CD4-positive, alpha-beta T cell treated with Interleukin-4 for 4 hours (primary cell): ENCODE data around the gene ERC2.

Source experiments
- DNase-seq: peaks from one replicate; pipeline ENCODE4 v3.0.0-alpha.2; 2020

ERC2 gene

DNA sequence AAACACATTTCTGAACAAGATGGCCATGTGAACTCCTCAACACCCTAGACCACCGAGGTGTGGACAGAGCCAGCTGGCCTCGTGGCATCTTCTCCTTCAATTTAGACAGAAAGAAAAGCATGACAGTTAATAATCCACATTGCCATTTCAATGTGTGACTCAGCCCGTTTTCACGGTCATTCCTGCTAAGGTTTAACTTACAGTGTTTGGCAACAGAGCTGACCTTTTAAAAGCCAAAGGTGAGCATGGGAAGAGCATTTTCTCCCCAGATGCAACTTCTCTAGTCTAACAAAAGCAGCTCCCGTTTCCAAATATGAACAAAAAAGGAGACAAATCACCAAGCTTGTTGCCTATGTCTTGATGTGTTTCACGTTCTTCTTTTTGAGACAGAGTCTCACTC lies 563.6 kb downstream of the ERC2 start:
- DNase-seq = no peak

DNA sequence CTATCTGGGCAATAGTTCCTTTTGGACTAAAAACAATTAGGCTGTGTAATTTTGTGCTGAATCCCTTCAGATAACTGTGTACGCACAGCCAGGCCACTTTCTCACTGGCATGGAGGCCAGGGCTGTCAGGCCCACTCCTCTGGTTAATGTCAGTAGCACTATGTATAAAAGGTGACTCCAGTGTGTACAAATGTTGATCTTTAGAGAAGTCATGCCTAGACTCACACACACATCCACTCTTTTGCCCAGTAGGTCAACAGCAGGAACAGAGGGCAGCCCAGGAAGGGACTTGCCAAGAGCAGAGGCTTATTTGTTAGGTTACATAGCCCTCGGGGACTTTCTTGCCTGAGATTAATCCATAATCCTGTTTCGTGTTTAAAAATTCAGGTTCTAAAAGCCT lies 564.6 kb downstream of the ERC2 start:
- no peak for DNase-seq

DNA sequence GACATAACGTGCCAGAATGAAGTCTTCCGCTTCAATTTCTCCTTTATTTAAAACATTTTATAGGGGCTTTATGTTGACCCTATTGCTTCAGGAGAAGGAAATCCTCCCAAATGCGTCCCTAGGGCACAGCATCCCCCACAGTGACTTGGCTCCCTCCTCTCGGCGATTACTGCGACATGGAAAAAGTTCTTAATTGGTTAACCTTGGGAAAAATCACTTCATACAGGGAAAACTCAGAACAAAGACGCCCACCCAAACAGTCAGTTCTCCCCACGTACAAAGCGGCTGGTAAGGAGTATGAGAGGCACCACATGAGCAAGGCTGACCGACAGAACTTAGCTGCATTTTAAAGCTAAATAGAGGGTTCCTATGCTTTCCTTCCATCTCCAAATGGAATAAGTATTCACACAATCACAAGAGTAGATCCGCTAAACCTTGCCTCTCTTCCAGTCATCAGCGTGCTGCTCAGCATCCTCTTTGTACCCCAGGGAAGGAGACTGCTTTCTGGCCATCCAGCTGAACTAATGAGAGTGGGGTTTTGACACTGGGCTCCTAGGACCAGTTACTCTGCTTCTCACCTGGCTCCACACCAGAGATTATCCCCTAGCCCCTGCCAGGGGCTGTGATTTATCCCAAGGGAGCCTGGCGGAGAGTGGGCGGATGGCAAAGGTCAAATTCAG lies 565.9 kb downstream of the ERC2 start:
- DNase-seq = no peak

DNA sequence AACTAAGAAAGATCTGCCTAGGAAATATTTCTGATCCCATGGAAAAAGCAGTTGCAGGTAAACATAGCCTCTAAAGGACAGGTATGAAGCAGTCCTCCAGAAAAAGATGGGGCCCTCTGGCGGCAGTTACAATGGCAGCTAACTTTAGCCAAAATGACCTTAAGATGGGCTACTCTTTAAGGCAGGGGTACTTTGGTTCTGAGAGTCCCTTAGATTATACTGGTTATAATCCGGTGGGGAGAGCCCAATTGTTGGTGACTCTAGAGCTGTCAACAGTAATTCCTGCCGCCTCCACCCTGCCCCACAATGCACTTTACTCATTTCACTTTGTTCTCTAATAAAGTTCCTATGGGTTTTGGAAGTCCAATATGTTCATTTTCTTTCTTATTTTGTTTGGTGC lies 568.4 kb downstream of the ERC2 start:
- no peak for DNase-seq

DNA sequence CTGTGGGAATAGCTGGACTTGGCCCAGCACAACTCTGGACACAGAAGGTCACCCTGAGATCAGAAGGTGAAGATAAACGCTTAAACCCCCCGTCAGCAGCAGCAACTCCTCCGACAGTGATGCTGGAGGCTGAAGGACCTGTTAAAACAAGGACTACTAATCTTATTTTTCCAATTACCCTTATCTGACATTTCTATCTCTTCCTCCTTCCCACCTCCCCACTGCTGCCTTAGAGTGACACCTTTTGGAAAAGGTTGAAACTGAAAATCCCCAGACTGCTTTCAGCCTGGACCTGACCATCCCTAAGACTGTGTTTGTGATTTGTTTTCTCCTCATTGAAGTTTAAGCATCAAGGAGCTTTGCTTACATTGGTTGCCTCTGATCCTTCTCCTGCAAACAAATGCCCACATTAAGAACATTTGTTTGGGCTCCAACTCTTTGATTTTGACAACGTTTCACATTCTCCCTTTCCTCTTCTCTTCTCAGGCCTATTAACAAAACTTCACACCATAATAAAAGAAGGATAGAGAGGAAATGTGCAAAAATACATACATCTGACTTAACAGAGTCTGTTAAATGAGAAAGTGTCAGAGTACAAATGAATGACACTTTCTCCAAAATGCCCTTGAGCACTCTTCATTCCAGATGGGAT lies 570.6 kb downstream of the ERC2 start:
- DNase-seq = no peak

DNA sequence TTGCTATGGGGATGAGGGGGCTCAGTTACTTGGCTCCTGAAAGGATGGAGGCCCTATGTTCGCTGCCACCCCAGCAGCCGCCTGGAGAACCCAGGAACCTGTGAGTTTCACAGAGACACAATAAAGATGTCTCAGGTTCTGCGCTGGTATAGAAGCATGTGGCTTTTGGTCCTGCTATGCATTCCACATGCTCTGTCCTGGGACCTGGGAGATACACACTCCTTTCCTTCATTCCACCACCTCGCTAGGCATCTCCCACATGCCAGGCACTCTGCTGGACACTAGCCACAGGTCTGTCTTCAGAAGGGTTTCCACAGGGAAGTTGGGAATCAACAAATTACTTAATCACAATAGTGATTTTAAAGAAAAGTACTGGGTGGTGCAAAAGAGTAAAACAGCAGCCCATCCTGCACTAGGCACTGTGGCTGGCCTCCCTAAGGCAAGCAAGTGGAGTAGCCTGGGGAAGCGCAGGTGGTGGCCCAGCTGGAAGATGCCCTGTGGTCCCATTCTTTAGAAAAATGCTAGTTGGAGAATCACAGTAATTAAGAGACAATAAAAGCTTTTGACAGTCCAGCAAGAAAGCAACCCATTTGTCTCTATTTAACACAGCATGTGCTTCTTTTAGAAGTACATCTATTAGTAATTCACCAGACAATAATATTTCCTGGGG lies 572.2 kb downstream of the ERC2 start:
- no peak for DNase-seq

DNA sequence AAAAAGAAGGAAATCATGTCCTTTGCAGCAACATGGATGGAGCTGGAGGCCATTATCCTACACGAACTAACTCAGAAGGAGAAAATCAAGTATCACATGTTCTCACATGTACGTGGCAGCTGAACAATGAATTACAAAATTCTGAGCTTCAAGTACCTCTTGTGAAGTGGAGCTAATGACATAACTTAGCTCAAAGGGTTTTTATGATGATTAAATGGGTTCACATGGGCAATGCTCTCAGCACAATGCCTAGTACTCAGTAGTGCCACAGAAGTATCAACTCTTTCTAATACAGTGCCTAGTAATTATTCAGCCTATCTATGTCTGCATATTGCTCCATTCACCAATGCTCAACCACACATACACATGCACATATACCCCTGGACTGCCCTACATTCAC lies 573.7 kb downstream of the ERC2 start:
- no peak for DNase-seq

DNA sequence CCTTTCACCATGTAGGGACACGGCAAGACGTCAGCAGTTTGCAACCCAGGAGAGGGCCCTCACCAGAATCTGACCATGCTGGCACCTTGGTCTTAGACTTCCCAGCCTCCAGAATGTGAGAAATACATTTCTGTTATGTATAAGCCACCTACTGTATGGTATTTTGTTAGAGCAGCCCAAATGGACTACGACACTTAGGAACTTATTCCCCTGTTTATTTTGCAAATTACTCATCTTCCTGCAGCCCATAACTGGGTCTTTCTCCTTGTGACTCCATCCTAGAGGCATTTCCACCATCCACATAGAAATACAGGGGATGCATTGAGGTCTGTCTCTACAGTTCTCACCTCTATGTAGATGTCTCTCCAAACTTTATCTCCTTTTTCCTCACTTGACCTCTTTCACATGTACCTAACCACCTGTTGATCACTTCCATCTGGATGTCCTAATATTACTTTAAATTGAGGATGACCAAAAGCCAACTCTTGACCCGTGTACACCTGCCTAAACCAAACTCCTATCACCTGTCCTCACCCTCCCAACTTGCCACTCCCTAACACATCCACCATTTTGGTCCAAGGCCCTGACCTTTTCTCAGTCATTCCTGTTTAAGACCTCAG lies 575.1 kb downstream of the ERC2 start:
- DNase-seq = no peak

DNA sequence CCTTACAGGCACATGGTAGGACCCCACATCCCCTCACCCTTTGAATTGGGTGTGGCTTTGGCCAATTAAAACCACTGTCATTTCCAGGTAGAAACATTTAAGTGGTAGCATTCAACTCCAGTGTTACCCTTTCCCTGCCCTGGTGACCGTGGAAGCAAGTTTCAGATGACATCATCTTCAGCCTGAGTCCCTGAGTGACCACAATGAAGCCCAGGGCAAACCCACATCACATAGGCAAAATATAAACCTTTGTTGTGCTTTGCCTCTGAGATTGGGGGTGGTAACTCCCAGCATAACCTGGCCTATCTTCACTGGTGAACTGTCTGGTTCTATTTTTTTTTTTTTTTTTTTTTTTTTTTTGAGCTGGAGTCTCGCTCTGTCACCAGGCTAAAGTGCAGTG lies 577.2 kb downstream of the ERC2 start:
- DNase-seq = no peak

DNA sequence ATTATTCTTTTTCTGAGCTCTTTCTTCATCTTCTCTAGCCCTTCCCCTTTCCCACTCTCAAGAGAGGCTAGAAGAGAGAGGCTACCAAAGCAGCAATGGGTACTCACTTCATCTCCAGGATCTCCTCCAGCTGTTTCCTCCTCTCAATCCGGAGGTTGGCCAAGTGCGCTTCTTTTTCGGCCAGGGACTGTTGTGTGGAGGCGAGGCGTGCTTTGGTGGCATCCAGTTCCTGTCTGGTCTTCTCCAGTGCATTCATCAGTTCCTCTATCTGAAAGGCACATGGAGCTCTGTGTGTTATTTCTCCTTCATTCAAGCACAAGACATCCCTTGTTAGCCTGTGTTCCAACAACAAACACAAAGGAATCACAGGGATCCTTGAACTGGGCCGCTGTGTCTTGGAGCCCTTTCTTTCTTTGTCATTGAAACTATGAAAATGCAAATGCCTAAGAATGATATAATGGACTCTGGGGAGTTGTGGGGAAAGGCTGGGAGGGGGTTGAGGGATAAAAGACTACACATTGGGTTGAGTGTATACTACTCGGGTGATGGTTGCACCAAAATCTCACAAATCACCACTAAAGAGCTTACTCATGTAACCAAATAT lies 579.9 kb downstream of the ERC2 start:
- no peak for DNase-seq

DNA sequence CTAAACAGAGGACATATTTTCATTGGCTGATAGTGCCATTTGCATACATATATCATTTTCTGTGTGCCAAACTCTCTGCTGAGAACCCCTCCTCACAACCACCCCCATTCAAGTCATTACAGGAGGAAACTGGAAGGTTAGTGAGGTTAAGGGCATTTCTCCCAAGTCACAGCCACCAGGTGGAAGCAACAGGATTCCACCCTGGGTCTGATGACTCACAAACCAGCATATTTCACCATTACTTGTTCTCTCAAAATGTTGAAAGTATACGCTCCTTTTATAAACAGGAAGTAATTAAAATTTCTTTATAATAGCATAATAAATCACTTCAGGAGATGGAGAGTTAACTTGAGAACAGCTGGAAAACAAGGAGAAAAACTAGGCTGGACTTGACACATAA lies 582.5 kb downstream of the ERC2 start:
- DNase-seq = no peak

DNA sequence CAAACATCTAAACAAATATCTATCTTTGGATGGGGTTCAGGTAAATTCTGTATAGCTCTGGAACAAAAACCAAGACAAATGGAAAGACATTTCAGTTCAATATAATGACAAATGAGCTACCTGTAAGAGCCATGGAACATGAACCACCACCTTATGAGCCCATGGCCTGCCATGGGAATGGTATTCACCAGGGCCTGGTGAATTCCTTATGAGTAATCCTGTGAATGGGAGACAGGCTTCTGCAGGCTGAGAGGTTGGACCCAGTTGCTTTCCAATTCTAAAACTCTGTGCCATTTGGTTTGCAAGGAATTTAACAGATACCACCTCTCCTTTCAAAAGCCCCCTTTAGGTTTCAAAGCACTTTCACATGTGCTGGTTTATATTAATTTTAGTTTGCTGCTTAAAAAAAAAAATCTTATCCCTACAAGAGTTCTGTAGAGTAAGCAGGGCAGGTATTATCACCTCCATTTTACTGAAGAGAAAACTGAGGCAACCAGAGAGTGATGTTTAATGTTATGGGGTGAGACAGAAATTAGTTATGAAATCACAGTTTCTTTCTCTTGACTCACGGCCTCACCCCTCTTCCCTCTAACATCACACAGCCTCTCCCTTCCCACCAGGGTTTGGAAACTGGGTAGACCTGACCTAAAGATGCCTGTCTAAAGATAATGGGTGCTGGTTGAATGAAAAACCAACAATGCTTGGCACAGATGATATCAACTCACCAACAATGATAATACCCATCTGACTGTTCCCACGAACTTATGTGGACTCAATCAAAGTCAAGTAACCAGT lies 583.6 kb downstream of the ERC2 start:
- no peak for DNase-seq

DNA sequence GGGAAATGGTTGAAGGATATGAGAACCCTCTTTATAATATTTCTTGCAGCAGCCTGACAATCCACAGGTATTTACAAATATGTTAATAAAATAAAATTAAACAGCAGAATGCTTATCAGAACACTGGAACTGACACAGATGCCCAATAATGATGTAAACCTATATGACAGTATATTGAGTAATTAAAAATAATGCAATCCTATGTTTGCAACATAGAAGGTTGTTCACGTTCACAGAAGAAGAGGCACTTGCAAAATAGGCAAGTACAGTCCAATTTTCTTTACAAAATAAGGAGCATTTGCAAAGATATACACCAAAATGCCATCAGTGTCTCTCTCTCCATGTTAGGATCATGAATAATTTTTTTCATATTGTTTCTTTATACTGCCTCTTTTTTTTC lies 584.2 kb downstream of the ERC2 start:
- DNase-seq = no peak

DNA sequence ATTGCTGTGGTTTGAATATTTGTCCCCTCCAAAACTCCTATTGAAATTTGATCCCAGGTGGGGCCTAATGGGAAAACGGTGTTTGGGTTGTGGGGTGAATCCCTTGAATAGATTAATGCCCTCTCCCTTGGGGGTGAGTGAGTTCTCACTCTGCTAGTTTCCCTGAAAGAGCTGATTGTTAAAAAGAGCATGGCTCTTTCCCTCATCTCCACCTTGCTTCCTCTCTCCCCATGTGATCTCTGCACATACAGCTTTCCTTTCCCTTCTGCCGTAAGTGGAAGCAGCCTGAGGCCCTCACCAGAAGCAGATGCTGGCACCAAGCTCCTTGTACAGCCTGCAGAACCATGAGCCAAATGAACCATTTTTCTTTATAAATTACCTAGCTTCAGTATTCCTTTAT lies 586.3 kb downstream of the ERC2 start:
- DNase-seq = no peak

DNA sequence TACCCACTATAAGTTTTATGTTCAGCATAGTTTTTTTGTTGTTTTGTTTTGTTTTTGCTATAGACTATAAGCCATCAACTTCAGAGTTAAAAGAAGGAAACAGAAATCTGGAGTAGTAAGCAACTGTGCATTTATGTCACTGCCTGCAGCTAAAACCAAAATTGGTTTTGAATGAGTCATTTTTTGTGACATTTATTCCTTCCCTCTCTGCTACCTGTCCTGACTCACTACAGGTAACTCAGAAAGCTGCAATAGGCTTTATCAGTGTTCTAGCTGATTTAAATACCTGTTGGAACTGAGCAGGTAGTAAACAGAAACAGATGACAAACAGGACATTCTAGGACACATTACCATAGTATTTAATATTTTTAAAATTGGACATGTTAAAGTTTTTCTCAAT lies 587.9 kb downstream of the ERC2 start:
- DNase-seq = no peak

DNA sequence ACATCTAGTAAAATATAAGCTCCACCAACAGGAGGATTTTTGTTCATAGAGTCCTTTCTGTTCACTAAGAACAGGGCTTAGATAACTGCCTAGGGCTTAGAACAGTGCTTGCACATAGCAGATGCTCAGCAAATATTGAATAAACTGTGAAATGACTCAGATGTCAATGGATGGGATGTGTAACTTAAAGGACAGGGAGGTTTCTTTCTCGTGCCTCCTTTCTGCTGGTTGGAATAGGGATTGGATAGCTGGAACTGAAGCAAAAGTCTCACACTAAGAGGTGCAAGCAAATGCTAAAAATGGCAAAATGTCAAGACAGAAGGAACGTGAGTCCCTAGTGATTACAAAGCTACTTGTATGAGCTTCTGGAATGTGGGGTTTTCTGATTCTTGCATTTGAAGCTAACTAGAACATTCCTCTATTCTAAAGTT lies 588.4 kb downstream of the ERC2 start:
- no peak for DNase-seq

DNA sequence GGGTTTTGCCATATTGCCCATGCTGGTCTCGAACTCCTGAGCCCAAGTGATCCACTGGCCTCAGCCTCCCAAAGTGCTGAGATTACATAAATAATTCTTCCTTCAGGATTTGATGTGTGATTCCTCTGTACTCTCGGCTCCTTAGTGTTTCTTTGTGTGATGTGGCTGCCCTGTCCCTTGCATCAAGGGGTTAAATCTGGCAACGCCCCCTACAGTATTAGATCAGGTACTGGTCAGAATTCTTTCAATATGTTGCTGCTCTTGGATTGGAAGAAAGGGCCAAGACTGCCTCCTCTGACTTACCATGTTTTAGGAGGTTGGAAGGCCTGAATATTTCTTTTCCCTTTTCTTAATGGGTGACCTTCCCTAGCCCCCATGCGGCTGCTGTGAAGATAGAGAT lies 590.6 kb downstream of the ERC2 start:
- no peak for DNase-seq

DNA sequence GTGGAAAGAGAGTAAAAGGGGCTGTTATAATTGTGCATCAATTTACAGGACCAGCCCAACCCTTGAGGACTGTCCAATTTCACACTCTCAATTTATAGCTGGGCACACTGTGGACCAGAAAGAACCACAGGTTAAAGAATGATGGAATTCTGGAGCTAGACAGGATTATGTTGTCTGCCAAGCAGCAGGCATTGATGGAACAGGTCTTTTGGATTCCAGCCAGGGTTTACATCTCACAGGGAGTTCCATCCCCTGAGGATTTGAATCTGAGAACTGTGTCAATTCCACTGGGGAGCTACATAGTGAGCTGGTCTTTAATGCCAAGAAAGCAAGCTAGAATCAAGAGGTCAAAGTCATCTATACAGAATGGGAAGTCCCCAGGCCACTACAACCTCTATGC lies 591.7 kb downstream of the ERC2 start:
- no peak for DNase-seq

DNA sequence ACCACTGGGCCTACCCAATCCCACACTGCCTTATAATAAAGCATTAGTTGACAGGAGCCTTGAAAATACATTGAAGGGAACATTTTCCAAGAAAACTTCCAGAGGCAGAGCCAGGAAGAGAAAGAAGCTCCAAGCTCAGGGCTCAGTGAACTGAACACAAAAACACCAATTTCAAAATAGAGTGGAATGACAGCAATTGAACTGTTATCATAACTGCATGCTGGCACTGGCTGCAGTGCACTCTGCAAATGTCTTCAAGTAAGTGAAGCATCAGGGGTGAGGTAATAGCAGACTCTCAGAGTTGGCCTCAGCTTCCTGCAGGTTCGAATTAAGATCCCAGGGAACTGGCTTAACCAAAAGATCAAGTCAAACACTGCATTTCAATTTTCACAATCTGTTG lies 593.2 kb downstream of the ERC2 start:
- no peak for DNase-seq

DNA sequence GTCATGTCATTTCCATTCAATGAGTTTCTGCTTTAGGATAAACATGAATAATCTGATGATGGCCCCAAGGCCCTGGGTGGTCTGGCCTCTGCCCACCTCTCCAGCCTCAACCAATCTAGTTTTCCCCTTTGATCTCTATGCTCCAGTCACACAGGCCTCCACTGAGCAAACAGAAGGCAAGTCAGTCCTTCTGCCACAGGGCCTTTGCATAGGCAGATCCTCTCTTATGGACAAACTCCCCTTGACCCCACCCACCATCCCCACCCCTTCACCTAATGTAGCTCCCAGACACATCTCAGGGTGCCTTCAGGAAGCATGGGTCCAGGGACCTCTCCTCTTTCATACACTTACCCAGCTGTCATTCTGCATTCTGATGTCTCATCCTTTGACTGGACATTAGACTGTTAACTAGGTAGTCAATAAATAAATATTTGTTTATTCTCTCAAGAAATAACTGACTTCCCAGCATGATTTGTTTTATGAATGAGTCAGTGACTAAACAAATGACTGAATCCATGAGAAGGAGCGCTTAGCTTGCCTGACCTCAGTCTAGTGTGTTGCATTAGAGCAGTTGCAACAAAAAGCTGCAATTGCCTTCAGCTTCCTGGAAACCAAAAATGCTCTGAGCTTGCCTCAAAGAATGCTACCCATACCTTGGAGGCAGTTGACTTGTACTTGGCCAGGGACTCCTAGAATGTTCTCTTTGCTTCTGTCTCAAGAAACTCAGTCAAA lies 594.6 kb downstream of the ERC2 start:
- DNase-seq = no peak

DNA sequence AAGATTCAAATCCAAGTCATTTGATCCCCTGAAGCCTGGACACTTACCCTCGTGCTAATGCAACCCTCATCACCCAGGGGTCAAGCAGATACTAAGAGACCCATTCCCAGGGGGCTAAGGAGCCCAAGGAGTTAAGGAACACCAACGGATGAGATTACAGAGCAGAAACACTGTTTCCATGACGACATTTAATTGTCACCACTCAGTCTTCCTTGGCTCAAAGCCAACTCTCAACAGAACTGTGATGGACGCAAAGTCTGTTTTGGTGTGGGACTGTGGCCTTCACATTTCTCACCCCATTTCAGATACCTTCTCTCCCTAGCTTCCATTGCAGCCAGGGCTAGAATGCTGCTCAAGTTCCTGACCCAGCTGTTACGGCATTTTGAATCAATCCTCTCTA lies 597.7 kb downstream of the ERC2 start:
- DNase-seq = no peak

DNA sequence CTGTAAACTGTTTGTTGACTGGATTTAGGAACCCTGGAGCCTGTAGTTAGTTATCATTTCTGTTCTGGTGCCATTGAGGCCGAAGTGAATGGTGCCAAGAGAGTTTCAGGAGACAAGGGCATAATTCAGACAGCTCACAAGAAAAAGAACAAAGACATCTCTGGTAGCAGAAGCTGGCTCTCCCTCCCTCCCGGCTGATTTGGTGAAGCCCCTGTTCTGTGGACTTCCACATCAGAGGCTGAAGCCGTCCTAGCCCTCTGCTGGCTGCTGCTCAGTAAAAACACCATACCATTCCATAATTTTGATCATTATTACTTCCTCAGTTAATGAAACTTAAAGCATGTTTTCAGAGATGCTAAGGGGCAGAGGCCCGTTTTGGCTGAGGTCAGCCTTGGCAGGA lies 599.9 kb downstream of the ERC2 start:
- no peak for DNase-seq
